ENCODE data around the gene GPD1L.

DNA sequence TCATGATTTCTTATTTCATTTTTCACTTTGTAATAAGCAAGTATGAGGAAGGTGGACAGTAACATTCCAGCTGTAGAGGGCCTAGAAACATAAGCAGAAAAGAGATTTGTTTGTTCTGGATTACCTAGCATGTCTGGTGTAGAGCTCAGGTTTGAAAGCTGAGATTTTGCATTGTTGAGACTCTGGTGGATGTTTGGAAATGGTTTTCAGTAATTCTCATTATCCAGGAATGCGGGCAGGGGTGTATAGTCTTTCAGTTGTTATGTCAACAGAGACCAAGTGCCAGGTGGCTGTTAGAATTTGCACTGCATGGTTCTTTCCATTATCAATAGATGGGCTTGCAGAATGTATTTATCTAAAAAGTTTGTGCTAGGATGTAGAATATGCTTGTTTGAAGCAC is 10.9 kb downstream of the GPD1L start:
- TF ChIP-seq, protein P1, sequence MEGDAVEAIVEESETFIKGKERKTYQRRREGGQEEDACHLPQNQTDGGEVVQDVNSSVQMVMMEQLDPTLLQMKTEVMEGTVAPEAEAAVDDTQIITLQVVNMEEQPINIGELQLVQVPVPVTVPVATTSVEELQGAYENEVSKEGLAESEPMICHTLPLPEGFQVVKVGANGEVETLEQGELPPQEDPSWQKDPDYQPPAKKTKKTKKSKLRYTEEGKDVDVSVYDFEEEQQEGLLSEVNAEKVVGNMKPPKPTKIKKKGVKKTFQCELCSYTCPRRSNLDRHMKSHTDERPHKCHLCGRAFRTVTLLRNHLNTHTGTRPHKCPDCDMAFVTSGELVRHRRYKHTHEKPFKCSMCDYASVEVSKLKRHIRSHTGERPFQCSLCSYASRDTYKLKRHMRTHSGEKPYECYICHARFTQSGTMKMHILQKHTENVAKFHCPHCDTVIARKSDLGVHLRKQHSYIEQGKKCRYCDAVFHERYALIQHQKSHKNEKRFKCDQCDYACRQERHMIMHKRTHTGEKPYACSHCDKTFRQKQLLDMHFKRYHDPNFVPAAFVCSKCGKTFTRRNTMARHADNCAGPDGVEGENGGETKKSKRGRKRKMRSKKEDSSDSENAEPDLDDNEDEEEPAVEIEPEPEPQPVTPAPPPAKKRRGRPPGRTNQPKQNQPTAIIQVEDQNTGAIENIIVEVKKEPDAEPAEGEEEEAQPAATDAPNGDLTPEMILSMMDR (IDR thresholded peaks at IDR 0.05), result no peak
- TF ChIP-seq ZFX (IDR thresholded peaks at IDR 0.05; ENCODE audit: borderline replicate concordance), result no peak

All from 22Rv1 (cell line).